SK-N-MC (cell line): Measurements from ENCODE around the gene GRID2.

Experiments
- EZH2 ChIP-seq: fragments of 200-600 bp; sonication (generic); IDR thresholded peaks from one replicate; pipeline ENCODE4 v1.6.1; 2017; ENCODE audit warnings: antibody characterized with exemption
- POLR2AphosphoS5 ChIP-seq: IDR thresholded peaks from 2 replicates; pipeline ENCODE4 v1.6.1; 2012; ENCODE audit warnings: mild to moderate bottlenecking, low read depth, low read length, borderline replicate concordance

DNA sequence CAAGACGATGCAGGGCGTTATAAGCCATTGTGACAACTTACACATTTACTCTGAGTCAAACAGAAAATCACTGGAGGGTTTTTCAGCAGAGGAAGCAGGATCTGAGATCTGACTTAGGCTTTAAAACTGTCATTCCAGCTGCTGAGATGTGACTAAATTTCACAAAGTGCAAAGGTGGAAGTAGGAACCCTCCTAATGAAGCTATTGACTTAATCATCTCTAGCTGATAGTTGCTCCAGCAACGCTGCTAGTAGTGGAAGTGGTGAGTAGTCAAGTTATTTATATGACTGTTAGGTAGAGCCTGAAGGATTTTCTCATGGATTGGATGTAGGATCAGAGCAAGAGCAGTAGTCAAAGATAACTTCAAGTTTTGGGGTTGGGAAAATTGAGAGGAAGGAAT, 218.6 kb downstream of the GRID2 start:
- TF ChIP-seq POLR2AphosphoS5: no peak
- TF ChIP-seq EZH2: no peak
